Uterus (tissue), 4 donors: ENCODE data around the gene TMEM269. TPM values are rescaled to one million over a fixed set of nuclear protein-coding genes. Genes with fewer than 3 reads are reported as not detected.

Experiments
- DNase-seq, 2 donors: peaks; one replicate each; pipeline ENCODE4 v3.0.0-alpha.2; 2019 to 2020
- H3K27ac ChIP-seq, 2 donors: fragments of 200-600 bp; sonication (generic); 1 replicate in 1 of 2; 2 replicates in 1 of 2; pipeline ENCODE4 v1.5.1; 2016 to 2018
- H3K27me3 ChIP-seq, 2 donors: fragments of 200-600 bp; sonication (generic); one replicate each; pipeline ENCODE4 v1.5.1; 2018 to 2019; ENCODE audit warnings: control low read depth in 1 of 2
- H3K36me3 ChIP-seq, 2 donors: fragments of 200-600 bp; sonication (generic); one replicate each; pipeline ENCODE4 v1.5.1; 2019; ENCODE audit warnings: control low read depth in 1 of 2
- H3K4me1 ChIP-seq, 2 donors: fragments of 200-600 bp; sonication (generic); one replicate each; pipeline ENCODE4 v1.5.1; 2018 to 2019; ENCODE audit warnings: control low read depth in 1 of 2
- H3K4me3 ChIP-seq, 2 donors: fragments of 200-600 bp; sonication (generic); 1 replicate in 1 of 2; 2 replicates in 1 of 2; pipeline ENCODE4 v1.5.1; 2018 to 2019; ENCODE audit warnings: mild to moderate bottlenecking in 1 of 2
- H3K9me3 ChIP-seq, 2 donors: fragments of 200-600 bp; sonication (generic); one replicate each; pipeline ENCODE4 v1.5.1; 2019; ENCODE audit warnings: control low read depth in 1 of 2
- CTCF ChIP-seq, 4 experiments: fragments of 200-600 bp in 2 of 4; fragments of 450-650 bp in 2 of 4; sonication (generic) in 2 of 4; IDR thresholded peaks; one replicate each; pipeline ENCODE4 v1.5.1; 2016 to 2019; ENCODE audit warnings: antibody characterized with exemption in 4 of 4, mild to moderate bottlenecking in 2 of 4, moderate library complexity in 1 of 4
- POLR2A ChIP-seq, 2 donors: fragments of 450-650 bp; IDR thresholded peaks; one replicate each; pipeline ENCODE4 v1.6.1; 2016; ENCODE audit warnings: antibody characterized with exemption in 2 of 2, mild to moderate bottlenecking in 1 of 2, moderate library complexity in 1 of 2
- intact Hi-C: fragments of 100-400 bp; cut with DNase I; formaldehyde crosslinking; loops from one replicate; pipeline ENCODE4 v1.15.1; 2023; ENCODE audit warnings: low total_unique reads
- total RNA-seq, 4 donors: library from RNA; depleted of rRNA in 3 of 4; stranded (reverse); fragments of >200 nt in 3 of 4; gene quantifications; one replicate each; pipeline versions ENCODE4 v1.1.0 to v1.2.4, GENCODE V29; 2014 to 2023
- donor health status: DM: yes; HTN: yes; CAD: no.

Gene TMEM269
- total RNA-seq, 4 donors from 2014 or later = 0.07 to 1.1 TPM; not detected in 2

- intact Hi-C loops = no loop called here
- Histone ChIP-seq H3K9me3 (no peaks in the 10 kb centered on the region), H3K27ac (peak overlapping the region; percentile 95 to 98)
These were observed 33.2 kb downstream of the TMEM269 start for GRCh38 chr1:42817976-42818375.

GRCh38 chr1:42820813-42821212 lies 36.0 kb downstream of the TMEM269 start:
- intact Hi-C loops = no loop called here
- Histone ChIP-seq H3K4me3 (no peak overlapping the region), H3K27ac (no peak overlapping the region), H3K36me3 (no peaks in the 10 kb centered on the region), H3K4me1 (peaks cover 0 to 3% of the 10 kb centered on the region in 2 donors), H3K9me3 (no peaks in the 10 kb centered on the region), H3K27me3 (no peaks in the 10 kb centered on the region)
- TF ChIP-seq POLR2A (IDR thresholded peaks at IDR 0.05) (no peak), CTCF (IDR thresholded peaks at IDR 0.05) (no peak)
- DNase-seq = no peak

More at GRCh38 chr1:42817976-42818375, 33.2 kb downstream of the TMEM269 start:
- no peaks in the 10 kb centered on the region for H3K27me3 ChIP-seq
- H3K36me3 ChIP-seq = no peaks in the 10 kb centered on the region
- no peak for DNase-seq
- peaks cover 0 to 7% of the 10 kb centered on the region in 2 donors for H3K4me1 ChIP-seq
- H3K4me3 ChIP-seq = no peak overlapping the region
- TF ChIP-seq POLR2A (IDR thresholded peaks at IDR 0.05) = no peak

- Histone ChIP-seq H3K27me3 (no peaks in the 10 kb centered on the region), H3K9me3 (no peaks in the 10 kb centered on the region), H3K27ac (no peak overlapping the region), H3K36me3 (no peaks in the 10 kb centered on the region), H3K4me1 (no peaks in the 10 kb centered on the region), H3K4me3 (no peak overlapping the region)
- intact Hi-C loops = no loop called here
- no peak for DNase-seq
- no peak for TF ChIP-seq CTCF (IDR thresholded peaks at IDR 0.05)
- TF ChIP-seq POLR2A (IDR thresholded peaks at IDR 0.05) = no peak
These were observed 36.9 kb downstream of the TMEM269 start for GRCh38 chr1:42821690-42822089.

- H3K4me1 ChIP-seq = no peaks in the 10 kb centered on the region
- no peaks in the 10 kb centered on the region for H3K9me3 ChIP-seq
- H3K4me3 ChIP-seq = no peak overlapping the region
- no peaks in the 10 kb centered on the region for H3K36me3 ChIP-seq
- TF ChIP-seq POLR2A (IDR thresholded peaks at IDR 0.05) (no peak), CTCF (IDR thresholded peaks at IDR 0.05) (no peak)
- intact Hi-C loops = no loop called here
- H3K27me3 ChIP-seq = no peaks in the 10 kb centered on the region
- no peak for DNase-seq
- H3K27ac ChIP-seq = peak overlapping the region in 1 of 2 donors; percentile 1
These were observed 38.1 kb downstream of the TMEM269 start for GRCh38 chr1:42822800-42823392.

- H3K4me3 ChIP-seq = no peak overlapping the region
- no peak for DNase-seq
- H3K27me3 ChIP-seq = no peaks in the 10 kb centered on the region
- H3K4me1 ChIP-seq = no peaks in the 10 kb centered on the region
- H3K36me3 ChIP-seq = no peaks in the 10 kb centered on the region
- TF ChIP-seq CTCF (IDR thresholded peaks at IDR 0.05) (no peak), POLR2A (IDR thresholded peaks at IDR 0.05) (no peak)
- intact Hi-C loops = no loop called here
- H3K27ac ChIP-seq = no peak overlapping the region
- no peaks in the 10 kb centered on the region for H3K9me3 ChIP-seq
These were observed 39.8 kb downstream of the TMEM269 start for GRCh38 chr1:42824481-42825035.
